Astrocyte (in vitro differentiated cells and primary cell): ENCODE data around the gene OSTM1. TPM values are rescaled to one million over a fixed set of nuclear protein-coding genes. Genes with fewer than 3 reads are reported as not detected.
"Not testable (repeated sequence)": the region's sequence is repeated elsewhere in the genome, so short reads cannot be mapped to it uniquely, and the experiment has no call there.

Experiments used
- DNase-seq: peaks from one replicate; pipeline ENCODE4 v3.0.0-alpha.2; 2010; ENCODE audit warnings: low read depth
- FAIRE-seq: peaks from 2 replicates; lab custom pipeline; 2011; peaks lifted over from hg19 to GRCh38; lab: Jason Lieb, UNC
- H2AFZ ChIP-seq: 2 replicates; pipeline ENCODE4 v1.6.0; 2012; ENCODE audit warnings: low read depth, low read length, inconsistent platforms
- H3K27ac ChIP-seq: 2 replicates; pipeline ENCODE4 v1.5.1; 2011; ENCODE audit warnings: low read depth, low read length, inconsistent platforms
- H3K27me3 ChIP-seq: 2 replicates; pipeline ENCODE4 v1.6.0; 2011; ENCODE audit warnings: low read length, inconsistent platforms; ENCODE audit not compliant: insufficient read depth
- H3K36me3 ChIP-seq: 2 replicates; pipeline ENCODE4 v1.5.1; 2011; ENCODE audit warnings: low read length, inconsistent platforms; ENCODE audit not compliant: insufficient read depth
- H3K4me1 ChIP-seq: 2 replicates; pipeline ENCODE4 v1.5.1; 2011; ENCODE audit warnings: low read length, inconsistent platforms; ENCODE audit not compliant: insufficient read depth
- H3K4me2 ChIP-seq: 2 replicates; pipeline ENCODE4 v1.6.0; 2012; ENCODE audit warnings: low read length, inconsistent platforms
- H3K4me3 ChIP-seq: 2 replicates; pipeline ENCODE4 v1.5.1; 2011; ENCODE audit warnings: low read depth, mild to moderate bottlenecking, low read length, inconsistent platforms; ENCODE audit not compliant: insufficient read depth
- H3K79me2 ChIP-seq: 2 replicates; pipeline ENCODE4 v1.6.0; 2012; ENCODE audit warnings: mild to moderate bottlenecking, low read length, inconsistent platforms; ENCODE audit not compliant: insufficient read depth
- H3K9ac ChIP-seq: 2 replicates; pipeline ENCODE4 v1.6.0; 2012; ENCODE audit warnings: mild to moderate bottlenecking, low read length, inconsistent platforms
- H3K9me3 ChIP-seq: 2 replicates; pipeline ENCODE4 v1.5.1; 2012; ENCODE audit warnings: low read depth, mild to moderate bottlenecking, low read length, inconsistent platforms; ENCODE audit not compliant: insufficient read depth
- H4K20me1 ChIP-seq: 2 replicates; pipeline ENCODE4 v1.6.0; 2012; ENCODE audit warnings: low read length, inconsistent platforms; ENCODE audit not compliant: insufficient read depth
- H3K27ac Mint-ChIP-seq: one replicate; pipeline ENCODE4 v1.8.0; 2021; ENCODE audit warnings: mild to moderate bottlenecking, mixed read lengths; ENCODE audit not compliant: unreplicated experiment
- H3K27me3 Mint-ChIP-seq: one replicate; pipeline ENCODE4 v1.8.0; 2021; ENCODE audit warnings: low read depth, mixed read lengths; ENCODE audit not compliant: unreplicated experiment
- H3K36me3 Mint-ChIP-seq: one replicate; pipeline ENCODE4 v1.8.0; 2021; ENCODE audit warnings: low read depth, mixed read lengths; ENCODE audit not compliant: unreplicated experiment
- H3K4me1 Mint-ChIP-seq: one replicate; pipeline ENCODE4 v1.8.0; 2021; ENCODE audit warnings: low read depth, mixed read lengths; ENCODE audit not compliant: unreplicated experiment
- H3K4me3 Mint-ChIP-seq: one replicate; pipeline ENCODE4 v1.8.0; 2021; ENCODE audit warnings: mild to moderate bottlenecking, moderate library complexity, mixed read lengths; ENCODE audit not compliant: unreplicated experiment
- H3K9me3 Mint-ChIP-seq: one replicate; pipeline ENCODE4 v1.8.0; 2021; ENCODE audit warnings: mild to moderate bottlenecking, mixed read lengths; ENCODE audit not compliant: unreplicated experiment
- EZH2 ChIP-seq: IDR thresholded peaks from 2 replicates; pipeline ENCODE4 v1.6.1; 2012; ENCODE audit warnings: mild to moderate bottlenecking, low read length, inconsistent platforms; ENCODE audit not compliant: insufficient read depth
- total RNA-seq: library from RNA; stranded (reverse); gene quantifications from 2 replicates; pipeline ENCODE4 v1.2.1, GENCODE V29; 2021
- TF ChIP-seq, protein P1 (sequence below): IDR thresholded peaks from 2 replicates; pipeline ENCODE4 v1.5.1; 2011; ENCODE audit warnings: low read depth, mild to moderate bottlenecking, inconsistent platforms, low read length, moderate library complexity; ENCODE audit not compliant: insufficient read depth

The OSTM1 gene
- total RNA-seq, 1 donor from 2014 or later: 58.3 TPM

DNA sequence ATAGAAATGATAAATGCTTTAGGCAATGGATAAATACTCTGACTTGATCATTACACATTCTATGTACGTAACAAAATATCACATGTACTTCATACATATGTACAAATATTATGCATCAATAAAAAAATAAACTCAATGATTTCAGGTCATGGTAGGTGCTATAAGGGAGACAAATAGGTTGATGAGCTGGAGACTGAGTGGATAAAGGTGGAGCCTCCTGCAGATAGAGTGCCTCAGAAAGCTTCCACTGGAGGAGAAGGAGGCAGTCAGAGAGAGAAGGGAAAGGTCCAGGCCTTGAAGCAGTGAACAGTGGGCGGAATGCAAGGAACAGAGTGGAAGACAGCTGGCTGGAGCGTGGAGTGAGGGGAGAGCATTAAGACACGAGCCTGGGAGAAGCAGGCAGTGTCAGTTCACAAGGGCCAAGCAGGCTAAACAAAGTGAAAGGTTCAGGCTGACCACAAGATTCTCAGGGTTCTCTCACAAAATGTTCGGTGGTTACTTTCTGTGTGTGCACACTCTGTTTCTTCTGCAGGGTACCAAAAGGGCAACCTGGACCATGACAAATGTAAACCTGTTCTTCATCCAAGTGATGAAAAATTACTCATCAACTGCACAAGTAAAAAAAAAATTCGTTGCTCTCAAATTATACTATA, 60.6 kb downstream of the OSTM1 start:
- H3K36me3 ChIP-seq: no peaks in the 10 kb centered on the region
- no peak overlapping the region for H2AFZ ChIP-seq
- H3K4me2 ChIP-seq: no peak overlapping the region
- Mint-ChIP-seq H3K9me3 (peaks cover 19% of the 10 kb centered on the region), H3K36me3 (peaks cover 2% of the 10 kb centered on the region), H3K4me1 (no peaks in the 10 kb centered on the region), H3K27me3 (peaks cover 3% of the 10 kb centered on the region), H3K4me3 (no peak overlapping the region), H3K27ac (no peak overlapping the region)
- H3K27ac ChIP-seq: no peak overlapping the region
- FAIRE-seq: no peak
- no peaks in the 10 kb centered on the region for H3K27me3 ChIP-seq
- no peak for TF ChIP-seq EZH2
- TF ChIP-seq, protein P1, sequence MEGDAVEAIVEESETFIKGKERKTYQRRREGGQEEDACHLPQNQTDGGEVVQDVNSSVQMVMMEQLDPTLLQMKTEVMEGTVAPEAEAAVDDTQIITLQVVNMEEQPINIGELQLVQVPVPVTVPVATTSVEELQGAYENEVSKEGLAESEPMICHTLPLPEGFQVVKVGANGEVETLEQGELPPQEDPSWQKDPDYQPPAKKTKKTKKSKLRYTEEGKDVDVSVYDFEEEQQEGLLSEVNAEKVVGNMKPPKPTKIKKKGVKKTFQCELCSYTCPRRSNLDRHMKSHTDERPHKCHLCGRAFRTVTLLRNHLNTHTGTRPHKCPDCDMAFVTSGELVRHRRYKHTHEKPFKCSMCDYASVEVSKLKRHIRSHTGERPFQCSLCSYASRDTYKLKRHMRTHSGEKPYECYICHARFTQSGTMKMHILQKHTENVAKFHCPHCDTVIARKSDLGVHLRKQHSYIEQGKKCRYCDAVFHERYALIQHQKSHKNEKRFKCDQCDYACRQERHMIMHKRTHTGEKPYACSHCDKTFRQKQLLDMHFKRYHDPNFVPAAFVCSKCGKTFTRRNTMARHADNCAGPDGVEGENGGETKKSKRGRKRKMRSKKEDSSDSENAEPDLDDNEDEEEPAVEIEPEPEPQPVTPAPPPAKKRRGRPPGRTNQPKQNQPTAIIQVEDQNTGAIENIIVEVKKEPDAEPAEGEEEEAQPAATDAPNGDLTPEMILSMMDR: no peak
- H3K9me3 ChIP-seq: peaks cover 2% of the 10 kb centered on the region
- H3K9ac ChIP-seq: no peak overlapping the region
- no peaks in the 10 kb centered on the region for H3K4me1 ChIP-seq
- DNase-seq: no peak
- no peaks in the 10 kb centered on the region for H4K20me1 ChIP-seq
- H3K4me3 ChIP-seq: no peak overlapping the region
- H3K79me2 ChIP-seq: no peaks in the 10 kb centered on the region

DNA sequence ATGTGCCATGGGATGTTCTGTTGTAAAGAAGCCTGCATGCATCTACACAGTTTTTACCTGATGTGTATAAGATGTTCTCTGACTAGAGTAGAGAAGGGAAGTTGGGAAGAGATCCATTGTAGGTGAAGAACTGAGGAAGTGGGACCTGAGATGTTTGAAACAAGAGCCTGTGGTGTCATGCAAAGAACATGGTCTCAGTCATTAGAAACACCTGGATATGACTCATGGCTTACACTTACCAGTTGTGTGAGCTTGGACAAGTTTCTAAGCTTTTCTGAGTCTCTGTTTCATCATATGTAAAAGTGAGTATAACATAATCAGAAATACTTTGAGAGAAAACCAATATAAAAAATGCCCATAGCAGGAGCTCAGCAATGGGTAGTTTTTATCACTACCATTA, 64.6 kb downstream of the OSTM1 start:
- Histone ChIP-seq H3K36me3 (no peaks in the 10 kb centered on the region), H4K20me1 (no peaks in the 10 kb centered on the region), H3K27me3 (no peaks in the 10 kb centered on the region), H3K79me2 (no peaks in the 10 kb centered on the region), H3K4me3 (no peak overlapping the region), H3K4me1 (no peaks in the 10 kb centered on the region), H2AFZ (no peak overlapping the region), H3K4me2 (no peak overlapping the region), H3K9me3 (peaks cover 2% of the 10 kb centered on the region), H3K9ac (no peak overlapping the region), H3K27ac (no peak overlapping the region)
- Mint-ChIP-seq H3K9me3 (peaks cover 15% of the 10 kb centered on the region), H3K36me3 (no peaks in the 10 kb centered on the region), H3K27me3 (no peaks in the 10 kb centered on the region), H3K4me1 (no peaks in the 10 kb centered on the region), H3K4me3 (no peak overlapping the region), H3K27ac (no peak overlapping the region)
- DNase-seq (no peak), FAIRE-seq (no peak)
- TF ChIP-seq, protein P1: no peak
- no peak for TF ChIP-seq EZH2

DNA sequence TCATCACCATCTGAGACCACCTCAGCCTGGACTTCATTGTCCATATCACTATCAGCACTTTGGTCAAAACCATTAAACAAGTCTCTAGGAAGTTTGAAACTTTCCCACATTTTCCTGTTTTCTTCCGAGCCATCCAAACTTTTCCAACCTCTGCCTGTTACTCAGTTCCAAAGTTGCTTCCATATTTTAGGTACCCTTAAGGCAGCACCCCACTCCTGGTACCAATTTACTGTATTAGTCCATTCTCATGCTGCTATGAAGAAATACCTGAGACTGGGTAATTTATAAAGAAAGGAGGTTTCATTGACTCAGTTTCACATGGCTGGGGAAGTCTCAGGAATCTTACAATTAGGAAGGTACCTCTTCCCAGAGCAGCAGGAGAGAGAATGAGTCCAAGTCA, 65.3 kb downstream of the OSTM1 start:
- peaks cover 14% of the 10 kb centered on the region for H3K9me3 Mint-ChIP-seq
- H3K4me3 Mint-ChIP-seq, H3K27ac ChIP-seq, H3K36me3 Mint-ChIP-seq, H3K79me2 ChIP-seq, H3K27me3 ChIP-seq, H3K4me2 ChIP-seq, DNase-seq, H3K9ac ChIP-seq, H3K27ac Mint-ChIP-seq, H3K4me1 Mint-ChIP-seq, H3K36me3 ChIP-seq, H3K9me3 ChIP-seq, H4K20me1 ChIP-seq, H3K4me3 ChIP-seq, H3K4me1 ChIP-seq, FAIRE-seq, H3K27me3 Mint-ChIP-seq, H2AFZ ChIP-seq: not testable (repeated sequence)
